Measurements from ENCODE around the gene NEK10.

DNA sequence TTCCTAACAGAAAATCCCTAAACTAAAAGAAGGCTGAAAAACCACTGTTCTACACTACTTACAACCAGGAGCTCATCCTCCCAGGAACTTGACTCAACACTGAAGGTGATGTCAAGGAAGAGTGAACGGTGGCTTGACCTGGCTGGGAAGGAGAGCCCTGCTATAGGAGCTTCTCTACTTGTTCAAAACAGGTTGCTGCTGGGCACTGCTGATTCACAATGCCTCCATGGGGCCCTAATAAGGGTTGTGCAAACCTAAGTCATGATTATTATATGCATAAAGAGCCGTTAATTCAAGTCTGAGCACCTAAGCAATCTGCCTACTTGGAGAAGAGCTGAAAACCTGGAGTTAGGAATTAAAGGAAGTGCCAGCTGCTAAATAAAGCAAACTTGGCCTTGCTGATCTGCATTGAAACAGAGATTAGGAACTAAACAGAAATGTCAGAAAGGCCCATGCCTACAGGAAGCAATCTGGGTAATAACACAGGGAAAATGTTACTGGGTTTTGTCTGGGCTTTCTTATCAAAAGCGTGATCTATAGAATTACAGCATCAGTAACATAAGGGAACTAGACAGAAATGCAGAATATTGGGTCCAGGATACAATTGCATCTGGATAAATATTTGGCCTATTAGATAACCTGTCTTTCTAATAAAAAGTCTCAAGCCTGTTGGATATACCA, 243.2 kb downstream of the NEK10 start:
- TF ChIP-seq EZH2 (IDR thresholded peaks at IDR 0.05; ENCODE audit: borderline replicate concordance, low read depth, low read length, poor library complexity, severe bottlenecking) = no peak
- TF ChIP-seq, protein P1, sequence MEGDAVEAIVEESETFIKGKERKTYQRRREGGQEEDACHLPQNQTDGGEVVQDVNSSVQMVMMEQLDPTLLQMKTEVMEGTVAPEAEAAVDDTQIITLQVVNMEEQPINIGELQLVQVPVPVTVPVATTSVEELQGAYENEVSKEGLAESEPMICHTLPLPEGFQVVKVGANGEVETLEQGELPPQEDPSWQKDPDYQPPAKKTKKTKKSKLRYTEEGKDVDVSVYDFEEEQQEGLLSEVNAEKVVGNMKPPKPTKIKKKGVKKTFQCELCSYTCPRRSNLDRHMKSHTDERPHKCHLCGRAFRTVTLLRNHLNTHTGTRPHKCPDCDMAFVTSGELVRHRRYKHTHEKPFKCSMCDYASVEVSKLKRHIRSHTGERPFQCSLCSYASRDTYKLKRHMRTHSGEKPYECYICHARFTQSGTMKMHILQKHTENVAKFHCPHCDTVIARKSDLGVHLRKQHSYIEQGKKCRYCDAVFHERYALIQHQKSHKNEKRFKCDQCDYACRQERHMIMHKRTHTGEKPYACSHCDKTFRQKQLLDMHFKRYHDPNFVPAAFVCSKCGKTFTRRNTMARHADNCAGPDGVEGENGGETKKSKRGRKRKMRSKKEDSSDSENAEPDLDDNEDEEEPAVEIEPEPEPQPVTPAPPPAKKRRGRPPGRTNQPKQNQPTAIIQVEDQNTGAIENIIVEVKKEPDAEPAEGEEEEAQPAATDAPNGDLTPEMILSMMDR (conservative IDR thresholded peaks at IDR 0.05; ENCODE audit: low read depth, low read length) = no peak
